Fibroblast of villous mesenchyme (primary cell): ENCODE measurements around the gene SORCS2. TPM values are rescaled to one million over a fixed set of nuclear protein-coding genes. Genes with fewer than 3 reads are reported as not detected.

ENCODE experiments used
- DNase-seq: peaks from one replicate; pipeline ENCODE4 v3.0.0-alpha.2; 2010; ENCODE audit warnings: low read depth
- H3K4me3 ChIP-seq: 2 replicates; pipeline ENCODE4 v1.5.1; 2011; ENCODE audit warnings: low read depth, mild to moderate bottlenecking, low read length
- CTCF ChIP-seq: IDR thresholded peaks from 2 replicates; pipeline ENCODE4 v1.5.1; 2012; ENCODE audit warnings: low read depth, mild to moderate bottlenecking, low read length; ENCODE audit not compliant: insufficient read depth
- total RNA-seq: library from RNA; depleted of rRNA; stranded (reverse); fragments of >200 nt; gene quantifications from 2 replicates; pipeline ENCODE4 v1.2.3, GENCODE V29; 2012

Gene SORCS2
- total RNA-seq, 1 donor, result under 0.01 TPM

- no peak overlapping the region for H3K4me3 ChIP-seq
- DNase-seq, result no peak
- TF ChIP-seq CTCF, result peak; percentile 50
Measured at GRCh38 chr4:7194251-7195140, 2.2 kb downstream of the SORCS2 start.

GRCh38 chr4:7195141-7195515, 2.8 kb downstream of the SORCS2 start:
- no peak for TF ChIP-seq CTCF
- H3K4me3 ChIP-seq, result no peak overlapping the region
- no peak for DNase-seq

GRCh38 chr4:7195546-7196287, 3.4 kb downstream of the SORCS2 start:
- H3K4me3 ChIP-seq, result no peak overlapping the region
- no peak for TF ChIP-seq CTCF
- DNase-seq, result no peak

GRCh38 chr4:7196288-7196651, 3.9 kb downstream of the SORCS2 start:
- TF ChIP-seq CTCF, result no peak
- H3K4me3 ChIP-seq, result no peak overlapping the region
- DNase-seq, result no peak

GRCh38 chr4:7196736-7197135, 4.4 kb downstream of the SORCS2 start:
- H3K4me3 ChIP-seq, result no peak overlapping the region
- no peak for TF ChIP-seq CTCF
- no peak for DNase-seq

- no peak for DNase-seq
- TF ChIP-seq CTCF, result no peak
- no peak overlapping the region for H3K4me3 ChIP-seq
Measured at GRCh38 chr4:7197910-7198309, 5.6 kb downstream of the SORCS2 start.
